GM12878 (cell line): Measurements from ENCODE around the gene PALLD. TPM values are rescaled to one million over a fixed set of nuclear protein-coding genes. Genes with fewer than 3 reads are reported as not detected.
A peak's percentile ranks its signal among the peaks of the same experiment; 100 is the strongest.

Source experiments
- ATAC-seq: fragments of 200-7000 bp; cut with Tn5 transposase; 3 replicates; pipeline ENCODE4 v1.9.1; 2020; ENCODE audit warnings: mild to moderate bottlenecking, moderate library complexity
- BruUV-seq: library from RNA; stranded (reverse); fragments of 400-500 nt; replicated peaks from 2 replicates; lab custom pipeline; 2021; lab: Mats Ljungman, UMichigan
- CTCF ChIA-PET: fragments of 300-600 bp; sonication (Branson Sonifier 250); formaldehyde crosslinking; extraction: SDS; loops from one replicate; lab custom pipeline; 2021; ENCODE audit warnings: inconsistent platforms; lab: Yijun Ruan, JAX
- POLR2A ChIA-PET: fragments of 350-600 bp; formaldehyde crosslinking; extraction: SDS; loops from one replicate; lab custom pipeline; 2021; ENCODE audit warnings: inconsistent platforms; lab: Charles Lee
- RAD21 ChIA-PET: fragments of 300-600 bp; sonication (Branson Sonifier 250); formaldehyde crosslinking; loops from one replicate; lab custom pipeline; 2023; ENCODE audit warnings: antibody characterized with exemption; ENCODE audit not compliant: unreplicated experiment; lab: Charles Lee
- SMC1A ChIA-PET: fragments of 300-600 bp; sonication (Branson Sonifier 250); formaldehyde crosslinking; loops from one replicate; lab custom pipeline; 2023; ENCODE audit not compliant: unreplicated experiment, uncharacterized antibody; lab: Charles Lee
- DNase-seq: peaks from one replicate; pipeline ENCODE4 v3.0.0-alpha.2; 2011; ENCODE audit warnings: low read depth, low spot score
- FAIRE-seq: peaks from 3 replicates; lab custom pipeline; 2011; peaks lifted over from hg19 to GRCh38; lab: Jason Lieb, UNC
- H2AFZ ChIP-seq: 2 replicates; pipeline ENCODE4 v1.6.0; 2011; ENCODE audit warnings: low read depth, low read length, control low read depth; ENCODE audit not compliant: control insufficient read depth
- H3K27ac ChIP-seq: 2 replicates; pipeline ENCODE4 v1.5.1; 2011; ENCODE audit warnings: control low read depth; ENCODE audit not compliant: control insufficient read depth, insufficient read depth
- H3K27me3 ChIP-seq, 2 experiments: replicated peaks in 1 of 2; 2 replicates each; pipeline versions ENCODE4 v1.6.0 to v1.6.1; 2011; ENCODE audit warnings: low read length in 1 of 2; ENCODE audit not compliant: control insufficient read depth in 2 of 2, insufficient read depth in 2 of 2
- H3K36me3 ChIP-seq, 2 experiments: 2 replicates each; pipeline ENCODE4 v1.5.1; 2011; ENCODE audit warnings: low read length in 1 of 2; ENCODE audit not compliant: control insufficient read depth in 2 of 2, insufficient read depth in 2 of 2
- H3K4me1 ChIP-seq: 2 replicates; pipeline ENCODE4 v1.6.1; 2011; ENCODE audit warnings: mild to moderate bottlenecking, low read length, moderate library complexity, mixed read lengths; ENCODE audit not compliant: control insufficient read depth, insufficient read depth
- H3K4me2 ChIP-seq: 2 replicates; pipeline ENCODE4 v1.6.0; 2011; ENCODE audit warnings: control low read depth; ENCODE audit not compliant: control insufficient read depth, insufficient read depth
- H3K4me3 ChIP-seq: fragments of 200-600 bp; sonication (generic); 2 replicates; pipeline ENCODE4 v1.5.1; 2016
- H3K79me2 ChIP-seq: 2 replicates; pipeline ENCODE4 v1.6.0; 2011; ENCODE audit warnings: low read length; ENCODE audit not compliant: control insufficient read depth, insufficient read depth
- H3K9ac ChIP-seq: 2 replicates; pipeline ENCODE4 v1.8.0; 2011; ENCODE audit warnings: low read length, control low read depth, mixed read lengths; ENCODE audit not compliant: control insufficient read depth, insufficient read depth
- H3K9me3 ChIP-seq: replicated peaks from 3 replicates; pipeline ENCODE4 v1.5.1; 2011; ENCODE audit warnings: mild to moderate bottlenecking, low read length; ENCODE audit not compliant: control insufficient read depth, insufficient read depth
- H4K20me1 ChIP-seq: 2 replicates; pipeline ENCODE4 v1.6.0; 2011; ENCODE audit not compliant: control insufficient read depth, insufficient read depth
- BACH1 ChIP-seq: fragments of 450-650 bp; IDR thresholded peaks from 2 replicates; pipeline ENCODE4 v1.6.1; 2017; ENCODE audit warnings: mild to moderate bottlenecking, borderline replicate concordance
- BHLHE40 ChIP-seq, 2 experiments: fragments of 450-650 bp in 1 of 2; IDR thresholded peaks; 2 replicates each; pipeline ENCODE4 v1.6.1; 2011 to 2017; ENCODE audit warnings: low read depth in 2 of 2, borderline replicate concordance in 1 of 2, improper control_type of control experiment in 1 of 2, low read length in 1 of 2, mild to moderate bottlenecking in 1 of 2
- E2F8 ChIP-seq: fragments of 450-650 bp; IDR thresholded peaks from 2 replicates; pipeline ENCODE4 v1.6.1; 2018; ENCODE audit warnings: mild to moderate bottlenecking, low read depth, moderate library complexity; ENCODE audit not compliant: partially characterized antibody
- EP300 ChIP-seq, 2 experiments: fragments of 150-350 bp in 1 of 2; IDR thresholded peaks; 2 replicates each; pipeline ENCODE4 v1.6.1; 2011 to 2012; ENCODE audit warnings: low read depth in 2 of 2, low read length in 2 of 2, borderline replicate concordance in 1 of 2, improper control_type of control experiment in 1 of 2, inconsistent platforms in 1 of 2; ENCODE audit not compliant: control insufficient read depth in 1 of 2
- WGBS: methylation state at CpG from one replicate; pipeline ENCODE4 v1.1.6; 2016; ENCODE audit warnings: low lambda C conversion rate; ENCODE audit not compliant: insufficient replicate concordance, insufficient coverage; ENCODE audit errors: missing lambda C conversion rate; 5-methylcytosine and 5-hydroxymethylcytosine counted together
- in situ Hi-C: fragments of 300-500 bp; cut with MboI; formaldehyde crosslinking; loops from 9 replicates; pipeline ENCODE4 v1.14.3; 2018; ENCODE audit warnings: mixed read lengths
- intact Hi-C: fragments of 100-400 bp; cut with micrococcal nuclease; formaldehyde crosslinking; loops from one replicate; pipeline ENCODE4 v1.14.2; 2022; ENCODE audit not compliant: unreplicated experiment
- polyA plus RNA-seq, 11 experiments: library from polyadenylated mRNA; depleted of rRNA in 4 of 11; unstranded in 6 of 11; stranded (reverse) in 5 of 11; fragments of >200 nt; fragmentation: Nextera tagmentation in 4 of 11; fragmentation: Illumina TruSeq in 1 of 11; extraction: Ambion mirVana in 4 of 11; extraction: Trizol in 1 of 11; gene quantifications; 1 replicate in 1 of 11; 2 replicates in 10 of 11; pipeline versions ENCODE4 v1.2.1 to v1.2.3, GENCODE V29; 2011 to 2016; ENCODE audit warnings: inconsistent platforms in 2 of 11, missing spikeins in 2 of 11, low read depth in 1 of 11
- total RNA-seq, 4 experiments: library from RNA; depleted of rRNA in 3 of 4; stranded (reverse); fragments of >200 nt in 3 of 4; fragmentation: Illumina TruSeq in 1 of 4; extraction: Trizol in 1 of 4; gene quantifications; 2 replicates each; pipeline versions ENCODE4 v1.2.1 to v1.2.3, GENCODE V29; 2013 to 2021

PALLD gene
- total and polyA plus RNA-seq, 10 of the 15 experiments (the other 5 are each of a cell fraction or from before 2014, with no cell fraction given): 1.0 to 7.7 (median 1.7) TPM

- Histone ChIP-seq H2AFZ (no peak overlapping the region), H3K27me3 (no peaks in the 10 kb centered on the region), H4K20me1 (no peaks in the 10 kb centered on the region), H3K79me2 (no peaks in the 10 kb centered on the region), H3K4me3 (no peak overlapping the region), H3K27ac (no peak overlapping the region), H3K9me3 (no peaks in the 10 kb centered on the region; the same call in 2 of the 3 replicates), H3K36me3 (no peaks in the 10 kb centered on the region), H3K4me1 (no peaks in the 10 kb centered on the region), H3K9ac (no peak overlapping the region), H3K4me2 (no peak overlapping the region)
- POLR2A ChIA-PET: interaction anchor here (0.6 to 1.5 kb wide), 3 partner anchors 9 to 12 kb away, joined by 3 to 4 read pairs (median 3); no protein-coding TSS in a partner anchor
- DNase-seq: no peak
- BruUV-seq: no TSS peak
- intact Hi-C loops (no loop called here), in situ Hi-C loops (no loop called here)
- CTCF ChIA-PET: interaction anchor here (1.1 to 3.4 kb wide), 2 partner anchors 20 to 39 kb away, joined by 4 to 31 read pairs; no protein-coding TSS in a partner anchor
- FAIRE-seq: no peak
- 3% methylated on average over 6 of the region's 6 CpGs for WGBS
- TF ChIP-seq BACH1: no peak
- peak in 1 of 2 experiments; percentile 7; a peak in 1 of 4 replicates for TF ChIP-seq EP300 (IDR thresholded peaks at IDR 0.05; ENCODE audit: borderline replicate concordance in 1 of 2, control insufficient read depth in 1 of 2, low read depth in 2 of 2, low read length in 2 of 2)
- TF ChIP-seq BHLHE40 (IDR thresholded peaks at IDR 0.05; ENCODE audit: borderline replicate concordance in 1 of 2, low read depth in 2 of 2, low read length in 1 of 2): peak; percentile 44 to 74; a peak in 3 of 4 replicates
- TF ChIP-seq E2F8: no peak
- ATAC-seq: peak; percentile 28
- RAD21 ChIA-PET: interaction anchor here (0.8 to 3.0 kb wide), 4 partner anchors 12 to 279 kb away, joined by 3 to 21 read pairs (median 4); partner anchors contain the start of gene CBR4
- SMC1A ChIA-PET: interaction anchor here (0.6 to 1.9 kb wide), 13 partner anchors 8 to 753 kb away, joined by 3 to 7 read pairs (median 4); no protein-coding TSS in a partner anchor
Measured at GRCh38 chr4:168731006-168731636, 234.3 kb downstream of the PALLD start.
